B cell (primary cell): Measurements from ENCODE around the gene C19orf33.

ENCODE experiments used
- EZH2 ChIP-seq: IDR thresholded peaks from 2 replicates; pipeline ENCODE4 v1.6.1; 2012; ENCODE audit warnings: borderline replicate concordance, low read depth, mild to moderate bottlenecking, moderate library complexity, low read length; ENCODE audit not compliant: insufficient read depth, poor library complexity, severe bottlenecking
- TF ChIP-seq, protein P1 (sequence below): fragments of 200-600 bp; IDR thresholded peaks from one replicate; pipeline ENCODE4 v1.8.0; 2022; ENCODE audit warnings: antibody characterized with exemption, mild to moderate bottlenecking

GRCh38 chr19:38308006-38308766 is 4.1 kb downstream of the C19orf33 start:
- no peak for TF ChIP-seq EZH2
- TF ChIP-seq, protein P1, sequence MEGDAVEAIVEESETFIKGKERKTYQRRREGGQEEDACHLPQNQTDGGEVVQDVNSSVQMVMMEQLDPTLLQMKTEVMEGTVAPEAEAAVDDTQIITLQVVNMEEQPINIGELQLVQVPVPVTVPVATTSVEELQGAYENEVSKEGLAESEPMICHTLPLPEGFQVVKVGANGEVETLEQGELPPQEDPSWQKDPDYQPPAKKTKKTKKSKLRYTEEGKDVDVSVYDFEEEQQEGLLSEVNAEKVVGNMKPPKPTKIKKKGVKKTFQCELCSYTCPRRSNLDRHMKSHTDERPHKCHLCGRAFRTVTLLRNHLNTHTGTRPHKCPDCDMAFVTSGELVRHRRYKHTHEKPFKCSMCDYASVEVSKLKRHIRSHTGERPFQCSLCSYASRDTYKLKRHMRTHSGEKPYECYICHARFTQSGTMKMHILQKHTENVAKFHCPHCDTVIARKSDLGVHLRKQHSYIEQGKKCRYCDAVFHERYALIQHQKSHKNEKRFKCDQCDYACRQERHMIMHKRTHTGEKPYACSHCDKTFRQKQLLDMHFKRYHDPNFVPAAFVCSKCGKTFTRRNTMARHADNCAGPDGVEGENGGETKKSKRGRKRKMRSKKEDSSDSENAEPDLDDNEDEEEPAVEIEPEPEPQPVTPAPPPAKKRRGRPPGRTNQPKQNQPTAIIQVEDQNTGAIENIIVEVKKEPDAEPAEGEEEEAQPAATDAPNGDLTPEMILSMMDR, result no peak
